HG03175 (cell line): ENCODE measurements around the gene METTL24.

ENCODE experiments used
- ATAC-seq: cut with Tn5 transposase; IDR thresholded peaks from one replicate; pipeline ENCODE4 v1.9.1; 2021; ENCODE audit warnings: mild to moderate bottlenecking, moderate library complexity; ENCODE audit not compliant: unreplicated experiment

Gene METTL24

GRCh38 chr6:110357664-110358552 is at the start of gene METTL24:
Gene METTL24 (minus strand): TSS chr6:110358349. CDS start chr6:110358272, 77 bp downstream.
- no peak for ATAC-seq

- ATAC-seq, result no peak
Measured at GRCh38 chr6:110404607-110405006, 46.5 kb upstream of the METTL24 start.

DNA sequence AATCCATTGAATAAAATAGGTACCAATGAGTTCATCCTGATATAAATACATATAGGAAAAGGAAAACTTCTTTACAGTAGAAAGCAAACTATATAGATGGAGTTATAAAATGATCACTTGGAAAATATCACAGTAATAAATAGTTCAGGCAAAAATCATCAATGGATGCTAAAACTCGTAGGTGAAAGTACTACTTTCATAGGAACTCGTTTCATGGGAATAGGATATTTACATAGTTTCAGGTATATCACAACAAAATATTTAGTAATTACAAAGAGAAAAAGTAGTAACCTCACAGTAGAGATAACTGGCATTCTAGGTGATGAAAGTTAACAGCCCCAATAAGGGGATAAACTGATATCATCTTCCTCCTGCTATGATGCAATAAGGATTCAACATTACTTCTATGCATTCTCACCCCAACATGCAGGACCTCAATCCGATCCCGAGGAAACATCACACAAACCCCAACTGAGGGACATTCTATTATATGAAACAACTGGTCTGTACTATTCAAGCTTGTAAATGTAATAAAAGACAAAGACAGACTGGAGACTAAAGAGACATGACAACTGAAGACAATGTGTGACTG is 43.5 kb upstream of the METTL24 start:
- no peak for ATAC-seq

GRCh38 chr6:110400208-110400607 is 42.1 kb upstream of the METTL24 start:
- no peak for ATAC-seq

- no peak for ATAC-seq
Measured at GRCh38 chr6:110399219-110400071, 41.3 kb upstream of the METTL24 start.

GRCh38 chr6:110398778-110399177 is 40.6 kb upstream of the METTL24 start:
- ATAC-seq, result no peak

- ATAC-seq, result no peak
Measured at GRCh38 chr6:110395221-110395620, 37.1 kb upstream of the METTL24 start.

DNA sequence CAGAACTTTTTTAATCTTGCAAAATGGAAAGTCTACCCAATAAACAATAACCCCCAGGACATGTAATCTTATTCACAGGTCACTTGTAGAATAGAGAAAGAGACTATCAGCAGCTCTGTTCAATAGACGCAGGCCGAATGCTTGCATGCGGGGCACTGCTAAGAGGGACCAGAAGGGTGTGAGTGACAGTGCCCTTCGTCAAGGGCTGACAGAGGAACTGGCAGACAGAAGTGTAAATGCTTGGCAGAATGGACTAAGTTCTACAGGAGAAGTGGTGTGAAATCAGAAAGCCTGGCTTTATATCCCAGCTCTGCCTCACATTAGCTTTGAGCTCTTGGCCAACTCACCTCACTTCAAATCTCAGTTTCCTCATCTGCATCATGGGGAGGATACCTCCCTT is 36.3 kb upstream of the METTL24 start:
- no peak for ATAC-seq

DNA sequence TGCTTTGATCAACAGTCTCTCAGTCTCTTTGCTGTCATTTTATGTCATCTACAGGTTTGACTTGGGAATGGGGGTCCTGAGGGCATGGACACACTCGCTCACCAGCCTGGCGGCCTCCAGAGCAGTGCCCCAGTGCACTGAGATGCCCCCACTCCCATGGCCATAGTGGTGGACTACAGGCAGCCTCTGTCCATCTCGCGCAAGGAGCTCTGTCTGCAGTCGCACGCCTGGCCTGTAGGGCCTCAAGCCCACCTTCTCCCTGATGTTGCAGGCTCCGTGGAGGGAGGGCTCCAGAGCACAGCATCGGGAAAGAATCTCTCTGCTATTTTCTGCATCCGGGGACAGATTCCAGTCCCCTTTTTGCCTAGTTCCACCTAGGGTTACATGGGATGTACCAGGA is 34.6 kb upstream of the METTL24 start:
- ATAC-seq, result no peak

- no peak for ATAC-seq
Measured at GRCh38 chr6:110390404-110390803, 32.3 kb upstream of the METTL24 start.

GRCh38 chr6:110389689-110390382 is 31.7 kb upstream of the METTL24 start:
- no peak for ATAC-seq

GRCh38 chr6:110387986-110388385 is 29.8 kb upstream of the METTL24 start:
- no peak for ATAC-seq

DNA sequence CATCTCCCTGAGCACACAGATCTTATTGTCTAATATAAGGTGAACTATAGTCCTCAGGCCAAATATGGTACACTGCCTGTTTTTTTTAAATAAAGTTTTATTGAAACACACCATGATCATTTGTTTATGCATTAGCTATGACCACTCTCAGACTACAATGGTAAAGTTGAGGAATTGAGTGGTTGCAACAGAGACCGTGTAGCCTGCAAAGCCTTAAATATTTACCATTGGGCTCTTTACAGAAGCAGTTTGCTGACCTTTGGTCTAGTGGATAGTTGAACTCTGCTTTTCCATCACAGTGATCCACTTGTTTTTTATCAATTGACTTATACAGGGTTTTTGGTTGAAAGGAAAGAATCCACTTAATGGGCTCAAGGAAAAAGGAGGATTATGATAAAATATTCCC is 27.3 kb upstream of the METTL24 start:
- ATAC-seq, result no peak

- ATAC-seq, result no peak
Measured at GRCh38 chr6:110378552-110378951, 20.4 kb upstream of the METTL24 start.

GRCh38 chr6:110369066-110369465 is 10.9 kb upstream of the METTL24 start:
- no peak for ATAC-seq

DNA sequence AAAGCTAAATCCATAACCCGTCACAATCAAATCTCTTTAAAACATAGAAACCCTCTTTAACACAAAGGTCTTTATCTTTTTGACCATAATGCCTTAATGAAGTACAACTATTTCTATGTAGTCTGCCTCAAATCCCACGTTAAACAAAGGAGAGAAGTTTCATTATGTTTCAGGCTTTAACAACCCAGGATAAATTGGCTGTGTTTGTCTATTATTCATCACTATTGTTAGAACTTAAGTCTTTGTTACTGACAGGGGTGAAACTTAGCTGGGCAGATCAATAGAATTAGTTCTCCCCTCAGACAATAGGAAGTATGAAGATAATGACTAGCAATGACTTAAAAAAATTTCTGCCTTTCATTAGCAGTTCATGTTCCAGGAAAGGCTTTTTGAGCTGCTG is 10.1 kb upstream of the METTL24 start:
- no peak for ATAC-seq

DNA sequence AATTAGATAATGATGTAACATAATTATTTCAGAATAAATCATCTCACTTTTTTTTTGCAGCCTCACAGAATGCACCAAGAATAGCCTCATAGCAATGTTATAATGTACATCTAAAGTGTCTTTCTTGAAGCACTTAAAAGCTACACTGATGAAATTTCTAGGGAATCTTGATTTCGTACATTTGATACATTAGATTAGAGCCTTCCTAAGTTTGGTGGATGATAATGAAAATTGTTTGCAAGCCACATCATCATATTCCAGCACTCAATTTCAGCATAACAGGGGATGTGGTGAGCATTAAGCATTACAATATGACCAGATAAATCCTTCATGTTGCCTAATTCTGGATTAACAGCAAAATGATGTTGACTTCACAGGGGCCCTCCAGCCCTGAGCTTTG is 9.7 kb upstream of the METTL24 start:
- ATAC-seq, result no peak

GRCh38 chr6:110366975-110367374 is 8.8 kb upstream of the METTL24 start:
- ATAC-seq, result no peak

DNA sequence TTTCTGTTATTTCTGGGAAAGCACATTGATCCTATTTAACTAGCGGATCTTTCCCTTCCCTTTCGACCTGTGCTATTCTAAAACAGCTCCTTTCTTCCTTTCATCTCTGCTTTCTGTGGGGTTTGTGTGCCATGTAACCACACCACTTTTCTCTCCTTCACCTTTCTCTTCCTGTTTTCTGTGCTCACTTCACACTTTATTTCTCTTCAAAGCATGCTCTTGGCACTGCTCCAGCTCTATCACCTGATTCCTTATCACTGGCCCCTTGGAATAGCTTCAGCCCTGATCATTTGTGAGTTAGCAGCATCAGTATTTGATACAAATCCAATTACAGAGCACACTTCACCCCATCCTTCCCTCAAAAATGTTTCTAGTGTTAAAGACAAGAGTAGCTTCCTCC is 8.1 kb upstream of the METTL24 start:
- ATAC-seq, result no peak

GRCh38 chr6:110364364-110365105 is 6.4 kb upstream of the METTL24 start:
- no peak for ATAC-seq
